GM23338 (cell line): ENCODE data around the gene GRIK4. TPM values are rescaled to one million over a fixed set of nuclear protein-coding genes. Genes with fewer than 3 reads are reported as not detected.

Experiments used
- ATAC-seq: fragments of 200-7000 bp; cut with Tn5 transposase; 3 replicates; pipeline ENCODE4 v1.9.1; 2020
- DNase-seq: peaks from one replicate; pipeline ENCODE4 v3.0.0-alpha.2; 2015; ENCODE audit warnings: low spot score
- H2AFZ ChIP-seq: fragments of 200-600 bp; sonication (generic); 2 replicates; pipeline ENCODE4 v1.8.0; 2016; ENCODE audit warnings: antibody characterized with exemption, mild to moderate bottlenecking, moderate library complexity
- H3F3A ChIP-seq: fragments of 200-600 bp; sonication (generic); replicated peaks from 2 replicates; pipeline ENCODE4 v1.8.0; 2017; ENCODE audit warnings: antibody characterized with exemption, mixed run types, low read depth
- H3K27ac ChIP-seq: fragments of 200-600 bp; sonication (generic); 2 replicates; pipeline ENCODE4 v1.6.1; 2016; ENCODE audit warnings: low read depth
- H3K27me3 ChIP-seq: fragments of 200-600 bp; sonication (generic); 2 replicates; pipeline ENCODE4 v1.8.0; 2016; ENCODE audit warnings: mild to moderate bottlenecking, mixed run types, moderate library complexity; ENCODE audit not compliant: insufficient read depth
- H3K36me3 ChIP-seq: fragments of 200-600 bp; sonication (generic); 2 replicates; pipeline ENCODE4 v1.8.0; 2016; ENCODE audit warnings: mild to moderate bottlenecking; ENCODE audit not compliant: insufficient read depth
- H3K4me1 ChIP-seq: fragments of 200-600 bp; sonication (generic); 2 replicates; pipeline ENCODE4 v1.8.0; 2016; ENCODE audit warnings: mild to moderate bottlenecking, moderate library complexity; ENCODE audit not compliant: insufficient read depth
- H3K4me2 ChIP-seq: fragments of 200-600 bp; sonication (generic); 2 replicates; pipeline ENCODE4 v1.7.1; 2017; ENCODE audit warnings: mixed run types
- H3K4me3 ChIP-seq: fragments of 200-600 bp; sonication (generic); 2 replicates; pipeline ENCODE4 v1.6.1; 2016; ENCODE audit warnings: mixed run types
- H3K79me2 ChIP-seq: fragments of 200-600 bp; sonication (generic); replicated peaks from 2 replicates; pipeline ENCODE4 v1.8.0; 2017; ENCODE audit warnings: mild to moderate bottlenecking; ENCODE audit not compliant: insufficient read depth
- H3K9me2 ChIP-seq: fragments of 200-600 bp; sonication (generic); 2 replicates; pipeline ENCODE4 v1.8.0; 2017; ENCODE audit not compliant: insufficient read depth
- H4K20me1 ChIP-seq: fragments of 200-600 bp; sonication (generic); replicated peaks from 2 replicates; pipeline ENCODE4 v1.8.0; 2017; ENCODE audit warnings: mild to moderate bottlenecking; ENCODE audit not compliant: insufficient read depth
- H3K27ac Mint-ChIP-seq: 2 replicates; pipeline ENCODE4 v1.8.0; 2020; ENCODE audit warnings: inconsistent platforms, mild to moderate bottlenecking, moderate library complexity, mixed read lengths
- H3K27me3 Mint-ChIP-seq: 3 replicates; pipeline ENCODE4 v1.8.0; 2022; ENCODE audit warnings: low read depth, mild to moderate bottlenecking, moderate library complexity, mixed read lengths, inconsistent platforms; ENCODE audit not compliant: insufficient read depth, poor library complexity
- H3K36me3 Mint-ChIP-seq: 3 replicates; pipeline ENCODE4 v1.8.0; 2021; ENCODE audit warnings: low read depth, mild to moderate bottlenecking, inconsistent platforms, moderate library complexity, mixed read lengths
- H3K4me1 Mint-ChIP-seq: 3 replicates; pipeline ENCODE4 v1.8.0; 2020; ENCODE audit warnings: mild to moderate bottlenecking, inconsistent platforms, mixed read lengths
- H3K4me3 Mint-ChIP-seq: 3 replicates; pipeline ENCODE4 v1.8.0; 2021; ENCODE audit warnings: moderate library complexity, mild to moderate bottlenecking, inconsistent platforms, mixed read lengths
- H3K9me3 Mint-ChIP-seq: 3 replicates; pipeline ENCODE4 v1.8.0; 2020; ENCODE audit warnings: moderate library complexity, mild to moderate bottlenecking, inconsistent platforms, mixed read lengths
- CREB1 ChIP-seq: fragments of 250-450 bp; sonication (Bioruptor Pico); IDR thresholded peaks from 2 replicates; pipeline ENCODE4 v1.5.0; 2020; ENCODE audit warnings: low read depth, mild to moderate bottlenecking, moderate library complexity
- CTCF ChIP-seq, 2 experiments: fragments of 200-600 bp in 1 of 2; sonication (generic) in 1 of 2; conservative IDR thresholded peaks; 2 replicates each; pipeline versions ENCODE4 v1.5.1 to v1.6.1; 2016 to 2017; ENCODE audit warnings: antibody characterized with exemption in 2 of 2, low read depth in 2 of 2, mild to moderate bottlenecking in 2 of 2, moderate library complexity in 1 of 2
- ETS1 ChIP-seq: IDR thresholded peaks from 2 replicates; pipeline ENCODE4 v1.6.1; 2016; ENCODE audit warnings: antibody characterized with exemption
- EZH2 ChIP-seq: fragments of 200-600 bp; sonication (generic); IDR thresholded peaks from one replicate; pipeline ENCODE4 v1.8.0; 2017; ENCODE audit warnings: antibody characterized with exemption, mild to moderate bottlenecking, low read depth; ENCODE audit not compliant: unreplicated experiment
- EZH2phosphoT487 ChIP-seq: fragments of 200-600 bp; sonication (generic); IDR thresholded peaks from one replicate; pipeline ENCODE4 v1.8.1; 2018; ENCODE audit warnings: antibody characterized with exemption; ENCODE audit not compliant: unreplicated experiment
- JUNB ChIP-seq: IDR thresholded peaks from one replicate; pipeline ENCODE4 v1.6.1; 2016; ENCODE audit warnings: antibody characterized with exemption; ENCODE audit not compliant: unreplicated experiment
- NANOG ChIP-seq: IDR thresholded peaks from 2 replicates; pipeline ENCODE4 v1.6.1; 2016; ENCODE audit warnings: antibody characterized with exemption, borderline replicate concordance
- POLR2AphosphoS5 ChIP-seq: IDR thresholded peaks from 2 replicates; pipeline ENCODE4 v1.6.1; 2016; ENCODE audit warnings: antibody characterized with exemption, low read depth
- REST ChIP-seq: IDR thresholded peaks from one replicate; pipeline ENCODE4 v1.6.1; 2018; ENCODE audit warnings: antibody characterized with exemption; ENCODE audit not compliant: unreplicated experiment
- STAT1 ChIP-seq: IDR thresholded peaks from one replicate; pipeline ENCODE4 v1.6.1; 2016; ENCODE audit warnings: antibody characterized with exemption; ENCODE audit not compliant: unreplicated experiment
- ZNF114 ChIP-seq: fragments of 250-450 bp; sonication (Bioruptor Pico); IDR thresholded peaks from 2 replicates; pipeline ENCODE4 v1.5.0; 2020; ENCODE audit warnings: mild to moderate bottlenecking, moderate library complexity
- ZNF331 ChIP-seq: fragments of 250-450 bp; sonication (Bioruptor Pico); IDR thresholded peaks from 2 replicates; pipeline ENCODE4 v1.5.0; 2020; ENCODE audit warnings: low read depth, mild to moderate bottlenecking, moderate library complexity
- ZNF462 ChIP-seq: fragments of 250-450 bp; sonication (Bioruptor Pico); IDR thresholded peaks from 2 replicates; pipeline ENCODE4 v1.5.0; 2020; ENCODE audit warnings: mild to moderate bottlenecking, moderate library complexity
- polyA plus RNA-seq: library from polyadenylated mRNA; unstranded; fragments of >200 nt; fragmentation: Nextera tagmentation; extraction: Ambion mirVana; gene quantifications from 2 replicates; pipeline ENCODE4 v1.2.1, GENCODE V29; 2016
- total RNA-seq: library from RNA; depleted of rRNA; stranded (reverse); fragments of >200 nt; shearing (Covaris generic); gene quantifications from 2 replicates; pipeline ENCODE4 v1.2.3, GENCODE V29; 2014

GRIK4 gene
- total and polyA plus RNA-seq, 2 experiments from 2014 or later: 0.63 to 2.2 TPM

GRCh38 chr11:120633616-120634393 is 122.3 kb downstream of the GRIK4 start:
- ATAC-seq: no peak
- H3K4me3 ChIP-seq: no peak overlapping the region
- H3K4me1 Mint-ChIP-seq: peaks cover 37% of the 10 kb centered on the region
- TF ChIP-seq REST (no peak), STAT1 (no peak), ZNF114 (no peak), CREB1 (CRISPR knock-in tag) (no peak), ETS1 (no peak), EZH2phosphoT487 (no peak), ZNF331 (CRISPR knock-in tag) (no peak), POLR2AphosphoS5 (no peak), CTCF (conservative IDR thresholded peaks at IDR 0.05; ENCODE audit: low read depth in 2 of 2) (no peak), JUNB (no peak), ZNF462 (CRISPR knock-in tag) (no peak), NANOG (no peak), EZH2 (no peak)
- no peak overlapping the region for H3K27ac Mint-ChIP-seq
- no peaks in the 10 kb centered on the region for H3K79me2 ChIP-seq
- H3K27ac ChIP-seq: no peak overlapping the region
- no peak overlapping the region for H2AFZ ChIP-seq
- peaks cover 3% of the 10 kb centered on the region; the same call in 1 of the 2 replicates for H3K9me2 ChIP-seq
- H4K20me1 ChIP-seq: no peaks in the 10 kb centered on the region
- H3K4me3 Mint-ChIP-seq: no peak overlapping the region
- H3F3A ChIP-seq: no peaks in the 10 kb centered on the region
- no peaks in the 10 kb centered on the region for H3K27me3 ChIP-seq
- H3K36me3 ChIP-seq: no peaks in the 10 kb centered on the region
- H3K4me1 ChIP-seq: peaks cover 15% of the 10 kb centered on the region; the same call in 1 of the 2 replicates
- no peaks in the 10 kb centered on the region for H3K36me3 Mint-ChIP-seq
- no peak overlapping the region for H3K4me2 ChIP-seq
- H3K9me3 Mint-ChIP-seq: no peaks in the 10 kb centered on the region
- DNase-seq: no peak
- peaks cover 4% of the 10 kb centered on the region for H3K27me3 Mint-ChIP-seq
